Endothelial cell of umbilical vein (primary cell): ENCODE measurements around the gene DMTF1. TPM values are rescaled to one million over a fixed set of nuclear protein-coding genes. Genes with fewer than 3 reads are reported as not detected.

ENCODE experiments used
- BruUV-seq: library from RNA; stranded (reverse); fragments of 400-500 nt; replicated peaks from 2 replicates; lab custom pipeline; 2021; lab: Mats Ljungman, UMichigan
- CTCF ChIA-PET: fragments of 300-600, 350-600 bp; sonication (Branson Sonifier 250); formaldehyde crosslinking; loops from one replicate; lab custom pipeline; 2021; ENCODE audit warnings: antibody characterized with exemption, inconsistent platforms; lab: Charles Lee
- POLR2A ChIA-PET: fragments of 300-600, 350-600 bp; sonication (Branson Sonifier 250); formaldehyde crosslinking; loops from one replicate; lab custom pipeline; 2021; ENCODE audit warnings: antibody characterized with exemption, inconsistent platforms; lab: Charles Lee
- DNase-seq: peaks from one replicate; pipeline ENCODE4 v3.0.0-alpha.2; 2011; ENCODE audit warnings: low read depth, low spot score
- FAIRE-seq: peaks from 2 replicates; lab custom pipeline; 2011; peaks lifted over from hg19 to GRCh38; lab: Jason Lieb, UNC
- H2AFZ ChIP-seq: 2 replicates; pipeline ENCODE4 v1.6.0; 2012; ENCODE audit warnings: low read depth, low read length, control low read depth, inconsistent platforms
- H3K27ac ChIP-seq: 2 replicates; pipeline ENCODE4 v1.5.1; 2011; ENCODE audit warnings: low read depth, mild to moderate bottlenecking, control low read depth, low read length, moderate library complexity; ENCODE audit not compliant: insufficient read depth
- H3K27me3 ChIP-seq, 2 experiments: 2 replicates each; pipeline versions ENCODE4 v1.6.0 to v1.6.1; 2011; ENCODE audit warnings: low read length in 2 of 2, mixed read lengths in 1 of 2; ENCODE audit not compliant: control insufficient read depth in 2 of 2, insufficient read depth in 2 of 2
- H3K36me3 ChIP-seq, 2 experiments: 2 replicates in 1 of 2; 3 replicates in 1 of 2; pipeline ENCODE4 v1.5.1; 2011; ENCODE audit warnings: low read length in 2 of 2, mild to moderate bottlenecking in 1 of 2, moderate library complexity in 1 of 2; ENCODE audit not compliant: control insufficient read depth in 2 of 2, insufficient read depth in 2 of 2; ENCODE audit errors: extremely low read depth in 1 of 2
- H3K4me1 ChIP-seq: 3 replicates; pipeline ENCODE4 v1.5.1; 2011; ENCODE audit warnings: mild to moderate bottlenecking, low read length; ENCODE audit not compliant: control insufficient read depth, insufficient read depth; ENCODE audit errors: extremely low read depth
- H3K4me2 ChIP-seq: 2 replicates; pipeline ENCODE4 v1.6.1; 2011; ENCODE audit warnings: low read length, control low read depth, mixed read lengths; ENCODE audit not compliant: insufficient read depth
- H3K4me3 ChIP-seq, 3 experiments: fragments of 200-600 bp in 1 of 3; sonication (generic), shearing (Covaris generic) in 1 of 3; replicated peaks in 1 of 3; 2 replicates each; pipeline ENCODE4 v1.5.1; 2011 to 2016; ENCODE audit warnings: control low read depth in 3 of 3, low read length in 3 of 3, mild to moderate bottlenecking in 2 of 3, inconsistent platforms in 1 of 3, low read depth in 1 of 3, moderate library complexity in 1 of 3; ENCODE audit not compliant: insufficient read depth in 1 of 3
- H3K79me2 ChIP-seq: 2 replicates; pipeline ENCODE4 v1.6.0; 2012; ENCODE audit warnings: low read length, inconsistent platforms; ENCODE audit not compliant: control insufficient read depth, insufficient read depth
- H3K9ac ChIP-seq: replicated peaks from 2 replicates; pipeline ENCODE3; 2011; ENCODE audit warnings: low read length, control low read depth; ENCODE audit not compliant: insufficient read depth; ENCODE audit errors: extremely low read depth
- H3K9me1 ChIP-seq: replicated peaks from 3 replicates; pipeline ENCODE4 v1.6.0; 2011; ENCODE audit warnings: mild to moderate bottlenecking, low read length; ENCODE audit not compliant: control insufficient read depth, insufficient read depth; ENCODE audit errors: extremely low read depth
- H3K9me3 ChIP-seq: replicated peaks from 2 replicates; pipeline ENCODE4 v1.5.1; 2012; ENCODE audit warnings: low read length, inconsistent platforms; ENCODE audit not compliant: control insufficient read depth, insufficient read depth
- H4K20me1 ChIP-seq: replicated peaks from 2 replicates; pipeline ENCODE3; 2011; ENCODE audit warnings: mild to moderate bottlenecking, low read length; ENCODE audit not compliant: control insufficient read depth, insufficient read depth; ENCODE audit errors: extremely low read depth
- CTCF ChIP-seq, 2 donors: IDR thresholded peaks; 1 replicate in 1 of 2; 2 replicates in 1 of 2; pipeline ENCODE4 v1.5.1; 2011; ENCODE audit warnings: low read length in 2 of 2, mild to moderate bottlenecking in 2 of 2, moderate library complexity in 2 of 2, control low read depth in 1 of 2, inconsistent platforms in 1 of 2, low read depth in 1 of 2; ENCODE audit not compliant: insufficient read depth in 1 of 2; ENCODE audit errors: extremely low read depth in 1 of 2
- EZH2 ChIP-seq: IDR thresholded peaks from 2 replicates; pipeline ENCODE4 v1.6.1; 2012; ENCODE audit warnings: borderline replicate concordance, low read depth, mild to moderate bottlenecking, moderate library complexity, low read length, inconsistent platforms; ENCODE audit not compliant: severe bottlenecking
- FOS ChIP-seq: IDR thresholded peaks from 2 replicates; pipeline ENCODE4 v1.6.1; 2011; ENCODE audit warnings: mild to moderate bottlenecking, low read length, moderate library complexity, borderline replicate concordance; ENCODE audit not compliant: insufficient read depth
- GATA2 ChIP-seq: IDR thresholded peaks from 2 replicates; pipeline ENCODE4 v1.7.0; 2011; ENCODE audit warnings: low read depth, mild to moderate bottlenecking, moderate library complexity, mixed read lengths, low read length; ENCODE audit not compliant: insufficient read length, insufficient read depth
- JUN ChIP-seq: IDR thresholded peaks from 2 replicates; pipeline ENCODE4 v1.6.1; 2011; ENCODE audit warnings: borderline replicate concordance, low read depth; ENCODE audit not compliant: insufficient read length, insufficient read depth
- MYC ChIP-seq: IDR thresholded peaks from one replicate; pipeline ENCODE4 v1.6.1; 2011; ENCODE audit warnings: mild to moderate bottlenecking, low read depth, low read length
- POLR2A ChIP-seq: IDR thresholded peaks from 2 replicates; pipeline ENCODE4 v1.6.1; 2012; ENCODE audit warnings: low read depth, mild to moderate bottlenecking, control low read depth, low read length
- POLR2AphosphoS5 ChIP-seq: IDR thresholded peaks from 2 replicates; pipeline ENCODE4 v1.6.1; 2012; ENCODE audit warnings: low read depth, mild to moderate bottlenecking, control low read depth, low read length, moderate library complexity; ENCODE audit not compliant: insufficient read depth
- dilution Hi-C: fragments of 300-500 bp; cut with MboI; formaldehyde crosslinking; loops from one replicate; pipeline ENCODE4 v1.15.0; 2019; ENCODE audit warnings: low sequenced_read_pairs; ENCODE audit not compliant: extremely low pct_ligation_motif_present
- intact Hi-C: fragments of 100-400 bp; cut with micrococcal nuclease; formaldehyde crosslinking; loops from one replicate; pipeline ENCODE4 v1.10.0; 2022
- polyA plus RNA-seq, 4 experiments: library from polyadenylated mRNA; depleted of rRNA in 3 of 4; stranded (reverse) in 3 of 4; unstranded in 1 of 4; fragments of >200 nt; gene quantifications; 2 replicates each; pipeline versions ENCODE4 v1.2.1 to v1.2.3, GENCODE V29; 2011 to 2012; ENCODE audit warnings: missing spikeins in 1 of 4
- total RNA-seq: library from RNA; stranded (reverse); gene quantifications from 2 replicates; pipeline ENCODE4 v1.2.3, GENCODE V29; 2021
- TF ChIP-seq, protein P1 (sequence below): IDR thresholded peaks from 2 replicates; pipeline ENCODE4 v1.6.1; 2011; ENCODE audit not compliant: insufficient read depth, insufficient read length

DMTF1 gene
- total and polyA plus RNA-seq, 2 donors (not counting 3 experiments of a cell fraction or from before 2014, with no cell fraction given), result 78.5 to 100.0 TPM

DNA sequence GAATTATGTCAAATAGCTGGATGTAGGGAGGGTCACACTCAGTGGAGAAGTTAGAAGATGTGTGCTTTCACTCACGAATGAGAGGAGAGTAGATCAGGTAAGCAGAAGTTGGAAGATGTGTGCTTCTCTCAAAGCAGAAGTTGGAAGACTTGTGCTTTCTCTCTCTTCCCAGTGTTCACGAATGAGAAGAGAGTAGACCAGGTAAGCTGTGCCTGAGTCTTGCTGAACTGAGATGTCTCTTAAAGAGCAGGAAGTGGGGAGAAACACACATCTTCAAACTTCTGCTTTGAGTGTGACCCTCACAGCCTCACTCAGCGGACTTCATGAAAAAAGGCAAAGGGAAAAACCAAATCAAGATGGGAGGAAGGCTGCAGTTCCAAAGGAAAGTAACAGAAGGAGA is 74.2 kb downstream of the DMTF1 start:
- ChIA-PET CTCF (interaction anchor here (1.1 kb wide), 1 partner anchor 8 kb away, joined by 3 read pairs; no protein-coding TSS in a partner anchor), POLR2A (no interaction called here)
- Histone ChIP-seq H3K27me3 (peaks cover 5 to 31% of the 10 kb centered on the region in 2 experiments), H3K4me2 (no peak overlapping the region), H3K9ac (no peak overlapping the region), H3K9me1 (no peaks in the 10 kb centered on the region), H2AFZ (no peak overlapping the region), H3K4me3 (no peak overlapping the region), H3K9me3 (no peaks in the 10 kb centered on the region), H3K79me2 (no peaks in the 10 kb centered on the region), H4K20me1 (no peaks in the 10 kb centered on the region), H3K27ac (no peak overlapping the region), H3K36me3 (no peaks in the 10 kb centered on the region), H3K4me1 (no peaks in the 10 kb centered on the region)
- BruUV-seq, result no TSS peak
- dilution Hi-C loops, result no loop called here
- DNase-seq (no peak), FAIRE-seq (no peak)
- TF ChIP-seq POLR2AphosphoS5 (no peak), FOS (no peak), CTCF (IDR thresholded peaks at IDR 0.05; ENCODE audit: extremely low read depth in 1 of 2, insufficient read depth in 1 of 2, low read depth in 1 of 2, low read length in 2 of 2) (no peak), EZH2 (no peak), POLR2A (no peak), GATA2 (no peak), JUN (no peak), MYC (no peak)
- TF ChIP-seq, protein P1, sequence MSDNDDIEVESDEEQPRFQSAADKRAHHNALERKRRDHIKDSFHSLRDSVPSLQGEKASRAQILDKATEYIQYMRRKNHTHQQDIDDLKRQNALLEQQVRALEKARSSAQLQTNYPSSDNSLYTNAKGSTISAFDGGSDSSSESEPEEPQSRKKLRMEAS, result no peak
- intact Hi-C loops, result no loop called here
